SK-N-SH (cell line): ENCODE data around the gene VAV1. TPM values are rescaled to one million over a fixed set of nuclear protein-coding genes. Genes with fewer than 3 reads are reported as not detected.

Source experiments
- CTCF ChIA-PET: fragments of 300-600, 350-600 bp; formaldehyde crosslinking; extraction: SDS; loops from one replicate; lab custom pipeline; 2021; lab: Yijun Ruan, JAX
- POLR2A ChIA-PET: fragments of 350-600 bp; sonication (Branson Sonifier 250); formaldehyde crosslinking; extraction: SDS; loops from one replicate; lab custom pipeline; 2020; ENCODE audit warnings: antibody characterized with exemption, inconsistent platforms; lab: Yijun Ruan, JAX
- DNase-seq: peaks from one replicate; pipeline ENCODE4 v3.0.0; 2012
- H2AFZ ChIP-seq: fragments of 200-600 bp; sonication (generic); 2 replicates; pipeline ENCODE4 v1.8.1; 2016; ENCODE audit warnings: antibody characterized with exemption, mild to moderate bottlenecking, low read depth
- H3F3A ChIP-seq: fragments of 200-600 bp; sonication (generic); replicated peaks from 2 replicates; pipeline ENCODE3; 2016; ENCODE audit warnings: antibody characterized with exemption, mild to moderate bottlenecking; ENCODE audit not compliant: insufficient read depth
- H3K27ac ChIP-seq, 2 experiments: fragments of 200-500 bp in 1 of 2; fragments of 200-600 bp in 1 of 2; sonication (Bioruptor generic) in 1 of 2; sonication (generic), shearing (Covaris generic) in 1 of 2; 2 replicates each; pipeline versions ENCODE4 v1.5.1 to v1.6.1; 2014 to 2016; ENCODE audit warnings: low read depth in 2 of 2, inconsistent platforms in 1 of 2, low read length in 1 of 2, mild to moderate bottlenecking in 1 of 2, mixed read lengths in 1 of 2
- H3K27me3 ChIP-seq: fragments of 200-600 bp; sonication (generic), shearing (Covaris generic); 2 replicates; pipeline ENCODE4 v1.6.1; 2016; ENCODE audit warnings: mixed run types; ENCODE audit not compliant: insufficient read depth
- H3K36me3 ChIP-seq, 2 experiments: fragments of 200-500 bp in 1 of 2; fragments of 200-600 bp in 1 of 2; sonication (Bioruptor generic) in 1 of 2; sonication (generic) in 1 of 2; replicated peaks in 1 of 2; 2 replicates each; pipeline versions ENCODE3 to v1.5.1; 2014 to 2016; ENCODE audit warnings: low read length in 1 of 2, mild to moderate bottlenecking in 1 of 2; ENCODE audit not compliant: insufficient read depth in 2 of 2, control insufficient read depth in 1 of 2
- H3K4me1 ChIP-seq, 2 experiments: fragments of 200-500 bp in 1 of 2; fragments of 200-600 bp in 1 of 2; sonication (Bioruptor generic) in 1 of 2; sonication (generic), shearing (Covaris generic) in 1 of 2; 2 replicates each; pipeline versions ENCODE4 v1.5.1 to v1.6.1; 2014 to 2016; ENCODE audit warnings: low read depth in 1 of 2, low read length in 1 of 2, mixed run types in 1 of 2; ENCODE audit not compliant: insufficient read depth in 2 of 2, control insufficient read depth in 1 of 2
- H3K4me2 ChIP-seq: fragments of 200-600 bp; sonication (generic), shearing (Covaris generic); 2 replicates; pipeline ENCODE4 v1.6.1; 2017; ENCODE audit warnings: mixed run types
- H3K4me3 ChIP-seq, 2 experiments: fragments of 200-500 bp in 1 of 2; fragments of 200-600 bp in 1 of 2; sonication (Bioruptor generic) in 1 of 2; sonication (generic), shearing (Covaris generic) in 1 of 2; 2 replicates each; pipeline versions ENCODE4 v1.5.1 to v1.8.1; 2014 to 2016; ENCODE audit warnings: low read depth in 2 of 2, inconsistent platforms in 1 of 2, low read length in 1 of 2, mild to moderate bottlenecking in 1 of 2, mixed read lengths in 1 of 2, moderate library complexity in 1 of 2
- H3K79me2 ChIP-seq: fragments of 200-600 bp; sonication (generic); 2 replicates; pipeline ENCODE4 v1.8.1; 2017; ENCODE audit warnings: mild to moderate bottlenecking; ENCODE audit not compliant: insufficient read depth
- H3K9ac ChIP-seq: fragments of 200-600 bp; sonication (generic); 2 replicates; pipeline ENCODE4 v1.6.1; 2017; ENCODE audit warnings: mixed run types
- H3K9me2 ChIP-seq: fragments of 200-600 bp; sonication (generic); 2 replicates; pipeline ENCODE4 v1.6.1; 2017; ENCODE audit warnings: mixed run types
- H3K9me3 ChIP-seq: fragments of 200-600 bp; sonication (generic); 2 replicates; pipeline ENCODE4 v1.6.1; 2017; ENCODE audit warnings: mixed run types, mild to moderate bottlenecking, moderate library complexity
- H4K20me1 ChIP-seq: fragments of 200-600 bp; sonication (generic); 2 replicates; pipeline ENCODE4 v1.6.1; 2017; ENCODE audit warnings: mild to moderate bottlenecking, mixed run types; ENCODE audit not compliant: insufficient read depth
- CHD2 ChIP-seq: fragments of 150-350 bp; IDR thresholded peaks from 2 replicates; pipeline ENCODE4 v1.6.1; 2018; ENCODE audit warnings: low read length; ENCODE audit not compliant: partially characterized antibody
- CTCF ChIP-seq: fragments of 200-600 bp; sonication (generic); IDR thresholded peaks from 2 replicates; pipeline ENCODE4 v1.6.1; 2017; ENCODE audit warnings: antibody characterized with exemption, mild to moderate bottlenecking, moderate library complexity
- EP300 ChIP-seq, 2 experiments: IDR thresholded peaks; 2 replicates each; pipeline versions ENCODE4 v1.4.0 to v1.6.1; 2012; ENCODE audit warnings: borderline replicate concordance in 1 of 2, low read depth in 1 of 2, low read length in 1 of 2
- FOSL2 ChIP-seq: IDR thresholded peaks from 2 replicates; pipeline ENCODE4 v1.4.0; 2012; ENCODE audit warnings: low read depth, mild to moderate bottlenecking, moderate library complexity, borderline replicate concordance
- FOXM1 ChIP-seq: IDR thresholded peaks from 2 replicates; pipeline ENCODE4 v1.4.0; 2012; ENCODE audit warnings: low read depth, mild to moderate bottlenecking
- GATA2 ChIP-seq: sonication (generic); formaldehyde crosslinking; IDR thresholded peaks from 2 replicates; pipeline ENCODE4 v1.5.0; 2020; ENCODE audit warnings: mild to moderate bottlenecking, missing genetic modification reagents
- IRF3 ChIP-seq: fragments of 150-350 bp; IDR thresholded peaks from 2 replicates; pipeline ENCODE4 v1.6.1; 2016; ENCODE audit warnings: mild to moderate bottlenecking, low read depth, low read length
- JUND ChIP-seq: IDR thresholded peaks from 2 replicates; pipeline ENCODE4 v1.4.0; 2012
- NFIC ChIP-seq: IDR thresholded peaks from 2 replicates; pipeline ENCODE4 v1.4.0; 2012; ENCODE audit warnings: borderline replicate concordance
- RAD21 ChIP-seq: IDR thresholded peaks from 2 replicates; pipeline ENCODE4 v1.6.1; 2012; ENCODE audit warnings: mild to moderate bottlenecking, low read length
- RCOR1 ChIP-seq: fragments of 150-350 bp; IDR thresholded peaks from 2 replicates; pipeline ENCODE4 v1.6.1; 2017; ENCODE audit warnings: antibody characterized with exemption, low read length
- REST ChIP-seq: IDR thresholded peaks from 2 replicates; pipeline ENCODE4 v1.6.1; 2012; ENCODE audit warnings: mild to moderate bottlenecking, low read depth, low read length, moderate library complexity
- RFX5 ChIP-seq: IDR thresholded peaks from 2 replicates; pipeline ENCODE4 v1.6.1; 2012; ENCODE audit warnings: mild to moderate bottlenecking, improper control_type of control experiment, low read length
- SMC3 ChIP-seq: IDR thresholded peaks from 2 replicates; pipeline ENCODE4 v1.6.1; 2012; ENCODE audit warnings: low read depth, low read length, improper control_type of control experiment
- TCF12 ChIP-seq: IDR thresholded peaks from 2 replicates; pipeline ENCODE4 v1.4.0; 2012
- YY1 ChIP-seq: IDR thresholded peaks from 2 replicates; pipeline ENCODE4 v1.4.0; 2012; ENCODE audit warnings: low read depth, mild to moderate bottlenecking
- WGBS: methylation state at CpG from one replicate; pipeline ENCODE4 v1.1.6; 2017; ENCODE audit warnings: low lambda C conversion rate; 5-methylcytosine and 5-hydroxymethylcytosine counted together
- polyA plus RNA-seq, 3 experiments: library from polyadenylated mRNA; depleted of rRNA; stranded (reverse); fragments of >200 nt; gene quantifications; 2 replicates each; pipeline ENCODE4 v1.2.3, GENCODE V29; 2012

The VAV1 gene
- polyA plus RNA-seq, 1 of the 3 experiments (the other 2 are of a cell fraction) = 0.02 TPM

DNA sequence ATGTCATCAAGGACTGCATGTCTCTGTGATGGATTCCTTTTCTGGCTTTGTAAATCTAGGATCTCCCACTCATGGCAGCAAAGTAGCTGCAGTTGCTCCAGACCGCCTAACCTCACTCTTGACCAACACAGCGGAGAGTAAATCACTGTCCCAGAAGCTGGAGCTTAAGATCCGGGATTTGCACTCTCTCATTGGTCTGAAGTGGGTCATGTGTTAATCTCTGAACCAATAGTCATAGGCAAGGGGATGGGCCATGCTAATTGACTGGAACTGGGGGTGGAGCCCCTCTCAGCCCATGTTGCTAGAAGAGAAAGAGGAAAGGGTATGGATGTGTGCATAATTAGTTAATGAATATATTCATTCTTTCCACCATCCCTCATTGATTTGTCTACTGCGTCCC, 34.0 kb downstream of the VAV1 start:
- Histone ChIP-seq H3K4me2 (no peak overlapping the region), H3K36me3 (no peaks in the 10 kb centered on the region), H3K79me2 (no peaks in the 10 kb centered on the region), H2AFZ (no peak overlapping the region), H3K9me2 (no peaks in the 10 kb centered on the region), H3K27ac (no peak overlapping the region), H3K4me3 (no peak overlapping the region), H4K20me1 (no peaks in the 10 kb centered on the region), H3K27me3 (peaks cover 41% of the 10 kb centered on the region; the same call in 1 of the 2 replicates), H3K9me3 (no peaks in the 10 kb centered on the region), H3F3A (no peaks in the 10 kb centered on the region), H3K9ac (no peak overlapping the region), H3K4me1 (no peaks in the 10 kb centered on the region)
- WGBS = 9% methylated on average over 2 of the region's 4 CpGs
- ChIA-PET POLR2A (no interaction called here), CTCF (no interaction called here)
- no peak for DNase-seq
- TF ChIP-seq CHD2 (no peak), RAD21 (no peak), YY1 (no peak), FOSL2 (no peak), GATA2 (CRISPR knock-in tag) (no peak), RFX5 (no peak), IRF3 (no peak), TCF12 (no peak), EP300 (IDR thresholded peaks at IDR 0.05; ENCODE audit: borderline replicate concordance in 1 of 2, low read depth in 1 of 2, low read length in 1 of 2) (no peak), NFIC (no peak), CTCF (no peak), JUND (no peak)

- ChIA-PET POLR2A (no interaction called here), CTCF (no interaction called here)
- Histone ChIP-seq H4K20me1 (no peaks in the 10 kb centered on the region), H3K9me3 (no peaks in the 10 kb centered on the region), H3K4me2 (no peak overlapping the region), H3K27me3 (peaks cover 40% of the 10 kb centered on the region; the same call in 1 of the 2 replicates), H3K36me3 (no peaks in the 10 kb centered on the region), H3K9me2 (no peaks in the 10 kb centered on the region), H3K27ac (no peak overlapping the region), H3K4me1 (no peaks in the 10 kb centered on the region), H3K4me3 (no peak overlapping the region), H3K79me2 (no peaks in the 10 kb centered on the region), H3K9ac (no peak overlapping the region), H3F3A (no peaks in the 10 kb centered on the region), H2AFZ (no peak overlapping the region)
- TF ChIP-seq REST = no peak
- no peak for TF ChIP-seq SMC3
- no peak for TF ChIP-seq FOXM1
- TF ChIP-seq RCOR1 = no peak
- TF ChIP-seq EP300 (IDR thresholded peaks at IDR 0.05; ENCODE audit: borderline replicate concordance in 1 of 2, low read depth in 1 of 2, low read length in 1 of 2) = no peak
- WGBS = 47% methylated on average over 5 of the region's 5 CpGs
- no peak for DNase-seq
These were observed 34.8 kb downstream of the VAV1 start for GRCh38 chr19:6807291-6807690.
